Mammary epithelial cell (primary cell): ENCODE results near the gene TSPAN18.

Experiments
- CTCF ChIP-seq, 2 donors: IDR thresholded peaks in 1 of 2; conservative IDR thresholded peaks in 1 of 2; 2 replicates each; pipeline ENCODE4 v1.5.1; 2011 to 2012; ENCODE audit warnings: inconsistent platforms in 2 of 2, low read length in 2 of 2, mild to moderate bottlenecking in 2 of 2, control low read depth in 1 of 2, low read depth in 1 of 2; ENCODE audit not compliant: insufficient read depth in 1 of 2; ENCODE audit errors: extremely low read depth in 1 of 2
- EZH2 ChIP-seq: IDR thresholded peaks from 2 replicates; pipeline ENCODE4 v1.6.1; 2012; ENCODE audit warnings: low read length, inconsistent platforms, borderline replicate concordance

GRCh38 chr11:44978274-44978960, 251.7 kb downstream of the TSPAN18 start:
- no peak for TF ChIP-seq CTCF (conservative IDR thresholded peaks at IDR 0.05 in 1 of 2, IDR thresholded peaks at IDR 0.05 in 1 of 2; ENCODE audit: extremely low read depth in 1 of 2, insufficient read depth in 1 of 2, low read depth in 1 of 2, low read length in 2 of 2)
- TF ChIP-seq EZH2 = no peak
